HG02763 (cell line): ENCODE data around the gene COPS8.

Experiments
- ATAC-seq: cut with Tn5 transposase; IDR thresholded peaks from one replicate; pipeline ENCODE4 v1.9.1; 2021; ENCODE audit warnings: mild to moderate bottlenecking, moderate library complexity; ENCODE audit not compliant: unreplicated experiment

Gene COPS8

GRCh38 chr2:237064203-237065070 is 21.3 kb upstream of the COPS8 start:
- no peak for ATAC-seq

- no peak for ATAC-seq
Observed at GRCh38 chr2:237065071-237065377, 20.7 kb upstream of the COPS8 start.

- no peak for ATAC-seq
Observed at GRCh38 chr2:237066396-237066795, 19.3 kb upstream of the COPS8 start.

- ATAC-seq = no peak
Observed at GRCh38 chr2:237068005-237068576, 17.6 kb upstream of the COPS8 start.

GRCh38 chr2:237072067-237072931 is 13.4 kb upstream of the COPS8 start:
- no peak for ATAC-seq

- no peak for ATAC-seq
Observed at GRCh38 chr2:237073552-237073951, 12.1 kb upstream of the COPS8 start.

GRCh38 chr2:237074211-237074993 is 11.3 kb upstream of the COPS8 start:
- ATAC-seq = no peak

- ATAC-seq = no peak
Observed at GRCh38 chr2:237075749-237076599, 9.7 kb upstream of the COPS8 start.

GRCh38 chr2:237081596-237081995 is 4.1 kb upstream of the COPS8 start:
- ATAC-seq = no peak

GRCh38 chr2:237083026-237083425 is 2.7 kb upstream of the COPS8 start:
- no peak for ATAC-seq

GRCh38 chr2:237084444-237084843 is 1.2 kb upstream of the COPS8 start:
- ATAC-seq = no peak

- no peak for ATAC-seq
Observed at GRCh38 chr2:237090906-237091305, 5.2 kb downstream of the COPS8 start.

GRCh38 chr2:237091779-237092436 is 6.2 kb downstream of the COPS8 start:
- no peak for ATAC-seq

- ATAC-seq = no peak
Observed at GRCh38 chr2:237092506-237092905, 6.8 kb downstream of the COPS8 start.

GRCh38 chr2:237092920-237093781 is 7.5 kb downstream of the COPS8 start:
- no peak for ATAC-seq

- ATAC-seq = no peak
Observed at GRCh38 chr2:237096201-237096600, 10.5 kb downstream of the COPS8 start.

GRCh38 chr2:237096911-237097310 is 11.2 kb downstream of the COPS8 start:
- ATAC-seq = no peak

GRCh38 chr2:237097326-237097910 is 11.7 kb downstream of the COPS8 start:
- ATAC-seq = no peak
